Astrocyte (in vitro differentiated cells and primary cell): Measurements from ENCODE around the gene PELI2.

ENCODE experiments used
- EZH2 ChIP-seq: IDR thresholded peaks from 2 replicates; pipeline ENCODE4 v1.6.1; 2012; ENCODE audit warnings: mild to moderate bottlenecking, low read length, inconsistent platforms; ENCODE audit not compliant: insufficient read depth
- TF ChIP-seq, protein P1 (sequence below): IDR thresholded peaks from 2 replicates; pipeline ENCODE4 v1.5.1; 2011; ENCODE audit warnings: low read depth, mild to moderate bottlenecking, inconsistent platforms, low read length, moderate library complexity; ENCODE audit not compliant: insufficient read depth

DNA sequence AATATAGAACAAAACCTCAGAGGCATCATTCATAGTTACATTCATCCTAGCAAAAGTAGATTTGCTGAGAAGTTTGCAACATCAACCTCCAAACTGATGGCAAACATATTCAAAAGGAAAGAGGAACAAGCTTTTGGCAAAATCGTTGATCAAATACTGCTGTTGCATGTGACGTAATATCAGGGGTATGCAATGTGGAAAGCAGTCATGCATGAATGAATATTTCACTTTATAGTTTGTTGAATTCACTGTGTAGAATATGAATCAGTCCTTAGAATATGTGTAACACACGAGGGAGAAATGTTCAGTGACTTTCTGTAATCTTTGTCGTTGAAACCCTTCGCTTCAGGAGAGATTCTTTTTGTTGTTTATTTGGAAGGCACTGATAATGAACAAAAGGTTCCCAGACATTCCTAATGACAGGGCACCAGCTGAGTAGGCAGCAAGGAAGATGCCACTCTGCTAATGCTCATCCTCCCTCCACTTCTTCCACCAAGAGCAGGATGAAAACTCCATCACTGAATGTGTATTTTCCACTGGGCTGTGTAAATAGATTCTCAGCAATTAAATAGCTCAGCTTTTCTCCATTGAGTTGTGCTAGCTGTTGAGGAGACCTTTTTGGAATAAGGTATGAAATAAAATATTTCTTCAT is 126.1 kb downstream of the PELI2 start:
- TF ChIP-seq, protein P1, sequence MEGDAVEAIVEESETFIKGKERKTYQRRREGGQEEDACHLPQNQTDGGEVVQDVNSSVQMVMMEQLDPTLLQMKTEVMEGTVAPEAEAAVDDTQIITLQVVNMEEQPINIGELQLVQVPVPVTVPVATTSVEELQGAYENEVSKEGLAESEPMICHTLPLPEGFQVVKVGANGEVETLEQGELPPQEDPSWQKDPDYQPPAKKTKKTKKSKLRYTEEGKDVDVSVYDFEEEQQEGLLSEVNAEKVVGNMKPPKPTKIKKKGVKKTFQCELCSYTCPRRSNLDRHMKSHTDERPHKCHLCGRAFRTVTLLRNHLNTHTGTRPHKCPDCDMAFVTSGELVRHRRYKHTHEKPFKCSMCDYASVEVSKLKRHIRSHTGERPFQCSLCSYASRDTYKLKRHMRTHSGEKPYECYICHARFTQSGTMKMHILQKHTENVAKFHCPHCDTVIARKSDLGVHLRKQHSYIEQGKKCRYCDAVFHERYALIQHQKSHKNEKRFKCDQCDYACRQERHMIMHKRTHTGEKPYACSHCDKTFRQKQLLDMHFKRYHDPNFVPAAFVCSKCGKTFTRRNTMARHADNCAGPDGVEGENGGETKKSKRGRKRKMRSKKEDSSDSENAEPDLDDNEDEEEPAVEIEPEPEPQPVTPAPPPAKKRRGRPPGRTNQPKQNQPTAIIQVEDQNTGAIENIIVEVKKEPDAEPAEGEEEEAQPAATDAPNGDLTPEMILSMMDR = no peak
- no peak for TF ChIP-seq EZH2
